Gastrocnemius medialis (tissue), 4 donors: ENCODE data around the gene CTNNBL1. TPM values are rescaled to one million over a fixed set of nuclear protein-coding genes. Genes with fewer than 3 reads are reported as not detected.
A peak's percentile ranks its signal among the peaks of the same experiment; 100 is the strongest.

Experiments
- ATAC-seq, 2 donors: fragments of 150-250 bp; one replicate each; pipeline ENCODE4 v1.9.1; 2016
- DNase-seq, 2 donors: peaks; one replicate each; pipeline ENCODE4 v3.0.0-alpha.2; 2019
- H3K27ac ChIP-seq, 4 donors: fragments of 200-600 bp; sonication (generic); 1 replicate in 1 of 4; 2 replicates in 3 of 4; pipeline ENCODE4 v1.5.1; 2016 to 2018; ENCODE audit warnings: mild to moderate bottlenecking in 2 of 4, moderate library complexity in 1 of 4
- H3K27me3 ChIP-seq, 3 donors: fragments of 200-600 bp; sonication (generic) in 2 of 3; 1 replicate in 1 of 3; 2 replicates in 2 of 3; pipeline versions ENCODE4 v1.5.1 to v1.6.0; 2016 to 2019; ENCODE audit warnings: mild to moderate bottlenecking in 1 of 3, moderate library complexity in 1 of 3
- H3K36me3 ChIP-seq, 2 donors: fragments of 200-600 bp; sonication (generic) in 1 of 2; one replicate each; pipeline ENCODE4 v1.5.1; 2017 to 2018
- H3K4me1 ChIP-seq, 2 donors: fragments of 200-600 bp; sonication (generic) in 1 of 2; one replicate each; pipeline ENCODE4 v1.5.1; 2016 to 2017; ENCODE audit warnings: mild to moderate bottlenecking in 2 of 2
- H3K4me3 ChIP-seq, 4 donors: fragments of 200-600 bp; sonication (generic) in 3 of 4; 1 replicate in 1 of 4; 2 replicates in 3 of 4; pipeline ENCODE4 v1.5.1; 2016 to 2019; ENCODE audit warnings: mild to moderate bottlenecking in 2 of 4
- H3K9me3 ChIP-seq, 3 donors: fragments of 200-600 bp; sonication (generic) in 2 of 3; 1 replicate in 1 of 3; 2 replicates in 2 of 3; pipeline ENCODE4 v1.5.1; 2016 to 2019
- CTCF ChIP-seq, 5 experiments: fragments of 450-650 bp in 3 of 5; fragments of 200-600 bp in 2 of 5; sonication (generic) in 2 of 5; IDR thresholded peaks in 4 of 5; conservative IDR thresholded peaks in 1 of 5; 1 replicate in 4 of 5; 2 replicates in 1 of 5; pipeline ENCODE4 v1.5.1; 2016 to 2019; ENCODE audit warnings: antibody characterized with exemption in 5 of 5, mild to moderate bottlenecking in 3 of 5, moderate library complexity in 3 of 5
- POLR2A ChIP-seq, 2 donors: fragments of 450-650 bp; IDR thresholded peaks; one replicate each; pipeline ENCODE4 v1.6.1; 2017; ENCODE audit warnings: antibody characterized with exemption in 2 of 2, mild to moderate bottlenecking in 2 of 2, moderate library complexity in 2 of 2
- in situ Hi-C, 4 donors: fragments of 200-750 bp; cut with MboI; loops; one replicate each; pipeline versions ENCODE4 v1.15.0 to v1.8.0; 2017; ENCODE audit warnings: low sequenced_read_pairs in 4 of 4
- intact Hi-C: fragments of 100-400 bp; cut with DNase I; formaldehyde crosslinking; loops from one replicate; pipeline ENCODE4 v1.15.1; 2023; ENCODE audit warnings: low total_unique reads
- total RNA-seq, 4 donors: library from RNA; depleted of rRNA; stranded (reverse); fragments of >200 nt; gene quantifications; one replicate each; pipeline versions ENCODE4 v1.1.0 to v1.2.3, GENCODE V29; 2016

CTNNBL1 gene
- total RNA-seq, 4 donors from 2014 or later, result 23.1 to 35.4 (median 30.3) TPM

GRCh38 chr20:37856932-37857660 is 163.3 kb downstream of the CTNNBL1 start:
- no peak for DNase-seq
- intact Hi-C loops, result no loop called here
- Histone ChIP-seq H3K4me3 (no peak overlapping the region), H3K27ac (peak overlapping the region in 1 of 4 donors; percentile 14), H3K27me3 (no peaks in the 10 kb centered on the region), H3K9me3 (no peaks in the 10 kb centered on the region), H3K4me1 (no peaks in the 10 kb centered on the region), H3K36me3 (peaks cover 0 to 30% of the 10 kb centered on the region in 2 donors)
- ATAC-seq, result peak in 1 of 2 donors; percentile 48
- TF ChIP-seq POLR2A (IDR thresholded peaks at IDR 0.05), result no peak
- no peak for TF ChIP-seq CTCF (IDR thresholded peaks at IDR 0.05 in 4 of 5, conservative IDR thresholded peaks at IDR 0.05 in 1 of 5)
- in situ Hi-C loops, result no loop called here

- in situ Hi-C loops, result no loop called here
- no peak for DNase-seq
- TF ChIP-seq CTCF (IDR thresholded peaks at IDR 0.05 in 4 of 5, conservative IDR thresholded peaks at IDR 0.05 in 1 of 5) (no peak), POLR2A (IDR thresholded peaks at IDR 0.05) (no peak)
- Histone ChIP-seq H3K27me3 (no peaks in the 10 kb centered on the region), H3K27ac (no peak overlapping the region), H3K9me3 (no peaks in the 10 kb centered on the region), H3K4me3 (no peak overlapping the region), H3K36me3 (peaks cover 0 to 27% of the 10 kb centered on the region in 2 donors), H3K4me1 (no peaks in the 10 kb centered on the region)
- intact Hi-C loops, result no loop called here
- ATAC-seq, result no peak
Measured at GRCh38 chr20:37859406-37860171, 165.8 kb downstream of the CTNNBL1 start.

- Histone ChIP-seq H3K4me3 (no peak overlapping the region), H3K36me3 (peaks cover 0 to 27% of the 10 kb centered on the region in 2 donors), H3K4me1 (no peaks in the 10 kb centered on the region), H3K9me3 (no peaks in the 10 kb centered on the region), H3K27ac (no peak overlapping the region), H3K27me3 (no peaks in the 10 kb centered on the region)
- TF ChIP-seq CTCF (IDR thresholded peaks at IDR 0.05 in 4 of 5, conservative IDR thresholded peaks at IDR 0.05 in 1 of 5), result no peak
- TF ChIP-seq POLR2A (IDR thresholded peaks at IDR 0.05), result no peak
- in situ Hi-C loops, result no loop called here
- intact Hi-C loops, result no loop called here
- ATAC-seq, result no peak
- no peak for DNase-seq
Measured at GRCh38 chr20:37863289-37863688, 169.5 kb downstream of the CTNNBL1 start.

DNA sequence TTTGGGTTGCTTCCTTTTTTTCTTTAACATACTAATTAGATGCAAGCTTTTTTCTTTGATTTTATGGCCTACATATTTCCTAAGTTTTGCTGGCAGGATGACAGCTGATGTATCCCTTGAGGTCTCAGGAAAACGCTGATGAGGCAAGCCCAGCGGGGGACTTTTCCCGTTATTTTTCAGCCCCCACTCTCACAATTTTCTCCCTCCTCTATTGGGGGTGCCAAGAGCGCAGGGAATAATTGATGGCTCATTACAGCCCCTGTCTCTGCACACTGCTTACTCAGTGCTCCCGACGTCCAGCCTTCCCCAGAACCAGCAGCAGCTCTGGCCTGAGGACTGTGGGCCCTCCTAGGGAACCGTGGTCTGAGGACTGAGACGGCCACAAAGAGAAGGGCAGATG is 170.5 kb downstream of the CTNNBL1 start:
- DNase-seq (no peak), ATAC-seq (no peak)
- Histone ChIP-seq H3K27me3 (no peaks in the 10 kb centered on the region), H3K4me1 (no peaks in the 10 kb centered on the region), H3K36me3 (peaks cover 0 to 27% of the 10 kb centered on the region in 2 donors), H3K4me3 (no peak overlapping the region), H3K9me3 (no peaks in the 10 kb centered on the region), H3K27ac (no peak overlapping the region)
- TF ChIP-seq POLR2A (IDR thresholded peaks at IDR 0.05) (no peak), CTCF (IDR thresholded peaks at IDR 0.05 in 4 of 5, conservative IDR thresholded peaks at IDR 0.05 in 1 of 5) (no peak)
- intact Hi-C loops, result no loop called here
- in situ Hi-C loops, result no loop called here
